ENCODE results near the gene LRRC4. TPM values are rescaled to one million over a fixed set of nuclear protein-coding genes. Genes with fewer than 3 reads are reported as not detected.

Gene LRRC4
- total and polyA plus RNA-seq, 7 experiments from 2014 or later = 0.14 to 5.7 (median 0.82) TPM; not detected in 2

GRCh38 chr7:128011131-128011661 lies 20.0 kb downstream of the LRRC4 start:
- intact Hi-C loops (cut with micrococcal nuclease) = no loop called here
- ATAC-seq = no peak
- CTCF ChIA-PET = no interaction called here
- Histone ChIP-seq H3K4me3 (ENCODE audit: low read length) (no peak overlapping the region), H3K9me3 (ENCODE audit: control insufficient read depth in 2 of 3, low read length in 3 of 3) (no peaks in the 10 kb centered on the region), H3K36me3 (ENCODE audit: control insufficient read depth in 2 of 3, insufficient read depth in 3 of 3, low read length in 3 of 3) (peaks cover 0 to 5% (median 0%) of the 10 kb centered on the region in 3 experiments), H3K4me1 (ENCODE audit: control insufficient read depth in 2 of 2, insufficient read depth in 2 of 2, low read length in 2 of 2) (no peaks in the 10 kb centered on the region), H3K27me3 (ENCODE audit: control insufficient read depth in 2 of 2, insufficient read depth in 2 of 2, low read length in 2 of 2) (no peaks in the 10 kb centered on the region), H3K27ac (ENCODE audit: low read depth, low read length) (no peak overlapping the region)
- peaks cover 0 to 29% (median 3%) of the 10 kb centered on the region in 5 donors for H3K36me3 Mint-ChIP-seq
- no peaks in the 10 kb centered on the region for H3K4me1 Mint-ChIP-seq
- H3K4me3 Mint-ChIP-seq = no peak overlapping the region
- no peak for DNase-seq
- H3K27ac Mint-ChIP-seq = peak overlapping the region in 1 of 9 donors; percentile 14
- H3K9me3 Mint-ChIP-seq = no peaks in the 10 kb centered on the region
- no peaks in the 10 kb centered on the region for H3K27me3 Mint-ChIP-seq
- POLR2A ChIA-PET = no interaction called here

GRCh38 chr7:128010391-128011127 lies 20.7 kb downstream of the LRRC4 start:
- ChIA-PET CTCF (no interaction called here), POLR2A (no interaction called here)
- Histone ChIP-seq H3K27ac (ENCODE audit: low read depth, low read length) (no peak overlapping the region), H3K36me3 (ENCODE audit: control insufficient read depth in 2 of 3, insufficient read depth in 3 of 3, low read length in 3 of 3) (peaks cover 0 to 5% (median 0%) of the 10 kb centered on the region in 3 experiments), H3K27me3 (ENCODE audit: control insufficient read depth in 2 of 2, insufficient read depth in 2 of 2, low read length in 2 of 2) (no peaks in the 10 kb centered on the region), H3K4me3 (ENCODE audit: low read length) (no peak overlapping the region), H3K9me3 (ENCODE audit: control insufficient read depth in 2 of 3, low read length in 3 of 3) (no peaks in the 10 kb centered on the region), H3K4me1 (ENCODE audit: control insufficient read depth in 2 of 2, insufficient read depth in 2 of 2, low read length in 2 of 2) (no peaks in the 10 kb centered on the region)
- DNase-seq (no peak), ATAC-seq (no peak)
- H3K36me3 Mint-ChIP-seq = peaks cover 0 to 29% (median 3%) of the 10 kb centered on the region in 5 donors
- no peak overlapping the region for H3K27ac Mint-ChIP-seq
- no peaks in the 10 kb centered on the region for H3K9me3 Mint-ChIP-seq
- H3K4me1 Mint-ChIP-seq = peaks cover 0 to 2% (median 0%) of the 10 kb centered on the region in 7 donors
- no peaks in the 10 kb centered on the region for H3K27me3 Mint-ChIP-seq
- no peak overlapping the region for H3K4me3 Mint-ChIP-seq
- intact Hi-C loops (cut with micrococcal nuclease) = no loop called here

GRCh38 chr7:128008744-128009143 lies 22.5 kb downstream of the LRRC4 start:
- H3K4me3 ChIP-seq (ENCODE audit: low read length) = no peak overlapping the region
- POLR2A ChIA-PET = interaction anchor here (0.7 kb wide), 1 partner anchor 19 kb away, joined by 7 read pairs; no protein-coding TSS in a partner anchor
- peaks cover 4 to 18% (median 10%) of the 10 kb centered on the region in 7 donors for H3K4me1 Mint-ChIP-seq
- peaks cover 0 to 9% of the 10 kb centered on the region in 2 donors for H3K4me1 ChIP-seq (ENCODE audit: control insufficient read depth in 2 of 2, insufficient read depth in 2 of 2, low read length in 2 of 2)
- intact Hi-C loops (cut with micrococcal nuclease) = no loop called here
- H3K9me3 Mint-ChIP-seq = no peaks in the 10 kb centered on the region
- ATAC-seq = no peak
- CTCF ChIA-PET = no interaction called here
- H3K27ac ChIP-seq (ENCODE audit: low read depth, low read length) = no peak overlapping the region
- H3K9me3 ChIP-seq (ENCODE audit: control insufficient read depth in 2 of 3, low read length in 3 of 3) = no peaks in the 10 kb centered on the region
- H3K36me3 ChIP-seq (ENCODE audit: control insufficient read depth in 2 of 3, insufficient read depth in 3 of 3, low read length in 3 of 3) = peaks cover 0 to 5% (median 0%) of the 10 kb centered on the region in 3 experiments
- peaks cover 0 to 31% (median 3%) of the 10 kb centered on the region in 5 donors for H3K36me3 Mint-ChIP-seq
- H3K27ac Mint-ChIP-seq = no peak overlapping the region
- no peak for DNase-seq
- H3K27me3 Mint-ChIP-seq = no peaks in the 10 kb centered on the region
- no peak overlapping the region for H3K4me3 Mint-ChIP-seq
- H3K27me3 ChIP-seq (ENCODE audit: control insufficient read depth in 2 of 2, insufficient read depth in 2 of 2, low read length in 2 of 2) = no peaks in the 10 kb centered on the region

- POLR2A ChIA-PET = interaction anchor here (0.7 kb wide), 1 partner anchor 20 kb away, joined by 7 read pairs; no protein-coding TSS in a partner anchor
- peaks cover 0 to 12% of the 10 kb centered on the region in 2 donors for H3K4me1 ChIP-seq (ENCODE audit: control insufficient read depth in 2 of 2, insufficient read depth in 2 of 2, low read length in 2 of 2)
- CTCF ChIA-PET = interaction anchor here (0.7 kb wide), 1 partner anchor 10 kb away, joined by 7 read pairs; no protein-coding TSS in a partner anchor
- peaks cover 0 to 5% (median 0%) of the 10 kb centered on the region in 3 experiments for H3K36me3 ChIP-seq (ENCODE audit: control insufficient read depth in 2 of 3, insufficient read depth in 3 of 3, low read length in 3 of 3)
- no peak overlapping the region for H3K27ac Mint-ChIP-seq
- no peak overlapping the region for H3K4me3 ChIP-seq (ENCODE audit: low read length)
- no peaks in the 10 kb centered on the region for H3K27me3 Mint-ChIP-seq
- H3K36me3 Mint-ChIP-seq = peaks cover 0 to 29% (median 3%) of the 10 kb centered on the region in 5 donors
- H3K27ac ChIP-seq (ENCODE audit: low read depth, low read length) = no peak overlapping the region
- no peaks in the 10 kb centered on the region for H3K9me3 ChIP-seq (ENCODE audit: control insufficient read depth in 2 of 3, low read length in 3 of 3)
- no peaks in the 10 kb centered on the region for H3K27me3 ChIP-seq (ENCODE audit: control insufficient read depth in 2 of 2, insufficient read depth in 2 of 2, low read length in 2 of 2)
- intact Hi-C loops (cut with micrococcal nuclease) = no loop called here
- no peak overlapping the region for H3K4me3 Mint-ChIP-seq
- ATAC-seq (no peak), DNase-seq (no peak)
- H3K4me1 Mint-ChIP-seq = peaks cover 8 to 24% (median 16%) of the 10 kb centered on the region in 7 donors
- H3K9me3 Mint-ChIP-seq = no peaks in the 10 kb centered on the region
Measured at GRCh38 chr7:128008141-128008540, 23.1 kb downstream of the LRRC4 start.

GRCh38 chr7:128007303-128007680 lies 23.9 kb downstream of the LRRC4 start:
- Mint-ChIP-seq H3K4me3 (no peak overlapping the region), H3K27ac (no peak overlapping the region), H3K9me3 (no peaks in the 10 kb centered on the region), H3K27me3 (no peaks in the 10 kb centered on the region), H3K36me3 (peaks cover 0 to 22% (median 2%) of the 10 kb centered on the region in 5 donors), H3K4me1 (peaks cover 9 to 29% (median 22%) of the 10 kb centered on the region in 7 donors)
- intact Hi-C loops (cut with micrococcal nuclease) = no loop called here
- no peaks in the 10 kb centered on the region for H3K27me3 ChIP-seq (ENCODE audit: control insufficient read depth in 2 of 2, insufficient read depth in 2 of 2, low read length in 2 of 2)
- ChIA-PET CTCF (no interaction called here), POLR2A (no interaction called here)
- no peak overlapping the region for H3K27ac ChIP-seq (ENCODE audit: low read depth, low read length)
- no peaks in the 10 kb centered on the region for H3K9me3 ChIP-seq (ENCODE audit: control insufficient read depth in 2 of 3, low read length in 3 of 3)
- DNase-seq (no peak), ATAC-seq (no peak)
- H3K36me3 ChIP-seq (ENCODE audit: control insufficient read depth in 2 of 3, insufficient read depth in 3 of 3, low read length in 3 of 3) = peaks cover 0 to 2% (median 0%) of the 10 kb centered on the region in 3 experiments
- peaks cover 0 to 12% of the 10 kb centered on the region in 2 donors for H3K4me1 ChIP-seq (ENCODE audit: control insufficient read depth in 2 of 2, insufficient read depth in 2 of 2, low read length in 2 of 2)
- H3K4me3 ChIP-seq (ENCODE audit: low read length) = no peak overlapping the region

- DNase-seq (no peak), ATAC-seq (no peak)
- Histone ChIP-seq H3K27me3 (ENCODE audit: control insufficient read depth in 2 of 2, insufficient read depth in 2 of 2, low read length in 2 of 2) (no peaks in the 10 kb centered on the region), H3K4me3 (ENCODE audit: low read length) (no peak overlapping the region), H3K9me3 (ENCODE audit: control insufficient read depth in 2 of 3, low read length in 3 of 3) (no peaks in the 10 kb centered on the region), H3K4me1 (ENCODE audit: control insufficient read depth in 2 of 2, insufficient read depth in 2 of 2, low read length in 2 of 2) (peaks cover 0 to 12% of the 10 kb centered on the region in 2 donors), H3K27ac (ENCODE audit: low read depth, low read length) (no peak overlapping the region), H3K36me3 (ENCODE audit: control insufficient read depth in 2 of 3, insufficient read depth in 3 of 3, low read length in 3 of 3) (no peaks in the 10 kb centered on the region)
- CTCF ChIA-PET = no interaction called here
- POLR2A ChIA-PET = no interaction called here
- H3K27me3 Mint-ChIP-seq = no peaks in the 10 kb centered on the region
- H3K4me3 Mint-ChIP-seq = no peak overlapping the region
- H3K4me1 Mint-ChIP-seq = peaks cover 13 to 31% (median 22%) of the 10 kb centered on the region in 7 donors
- peaks cover 0 to 20% (median 2%) of the 10 kb centered on the region in 5 donors for H3K36me3 Mint-ChIP-seq
- intact Hi-C loops (cut with micrococcal nuclease) = no loop called here
- no peak overlapping the region for H3K27ac Mint-ChIP-seq
- no peaks in the 10 kb centered on the region for H3K9me3 Mint-ChIP-seq
Measured at GRCh38 chr7:128006550-128007302, 24.5 kb downstream of the LRRC4 start.

All from naive thymus-derived CD4-positive, alpha-beta T cell (primary cell).